NCI-H146 (cell line): ENCODE data around the gene TMEM169.
"Not testable (repeated sequence)": the region's sequence is repeated elsewhere in the genome, so short reads cannot be mapped to it uniquely, and the experiment has no call there.

Experiments used
- DNase-seq: peaks from one replicate; lab custom pipeline; 2025; lab: John Stamatoyannopoulos, UW

The TMEM169 gene

GRCh38 chr2:216071111-216071851 is 10.4 kb upstream of the TMEM169 start:
- no peak for DNase-seq

GRCh38 chr2:216072473-216072872 is 9.2 kb upstream of the TMEM169 start:
- DNase-seq = no peak

- no peak for DNase-seq
Measured at GRCh38 chr2:216073773-216074172, 7.9 kb upstream of the TMEM169 start.

GRCh38 chr2:216074380-216074779 is 7.3 kb upstream of the TMEM169 start:
- no peak for DNase-seq

- no peak for DNase-seq
Measured at GRCh38 chr2:216074794-216075193, 6.9 kb upstream of the TMEM169 start.

- no peak for DNase-seq
Measured at GRCh38 chr2:216075510-216076485, 5.9 kb upstream of the TMEM169 start.

- no peak for DNase-seq
Measured at GRCh38 chr2:216078776-216079175, 2.9 kb upstream of the TMEM169 start.

GRCh38 chr2:216080048-216080447 is 1.7 kb upstream of the TMEM169 start:
- DNase-seq = not testable (repeated sequence)

- no peak for DNase-seq
Measured at GRCh38 chr2:216081012-216081411, 707 bp upstream of the TMEM169 start.

GRCh38 chr2:216082117-216082711 is 495 bp downstream of the TMEM169 start:
- peak; percentile 44 for DNase-seq

- DNase-seq = peak; percentile 51
Measured at GRCh38 chr2:216082805-216083204, 1.1 kb downstream of the TMEM169 start.

GRCh38 chr2:216083464-216084281 is 2.0 kb downstream of the TMEM169 start:
- no peak for DNase-seq

- DNase-seq = no peak
Measured at GRCh38 chr2:216084547-216084946, 2.8 kb downstream of the TMEM169 start.

- DNase-seq = no peak
Measured at GRCh38 chr2:216086207-216086893, 4.6 kb downstream of the TMEM169 start.

- no peak for DNase-seq
Measured at GRCh38 chr2:216090369-216090786, 8.7 kb downstream of the TMEM169 start.

GRCh38 chr2:216092646-216093045 is 10.9 kb downstream of the TMEM169 start:
- DNase-seq = no peak

GRCh38 chr2:216094701-216095100 is 13.0 kb downstream of the TMEM169 start:
- DNase-seq = no peak

GRCh38 chr2:216098421-216099334 is 17.0 kb downstream of the TMEM169 start:
- DNase-seq = no peak

- DNase-seq = no peak
Measured at GRCh38 chr2:216101109-216101508, 19.4 kb downstream of the TMEM169 start.

- no peak for DNase-seq
Measured at GRCh38 chr2:216103213-216103612, 21.5 kb downstream of the TMEM169 start.
